ENCODE data around the gene ARHGEF11.

GRCh38 chr1:156931211-156931952 lies 114.2 kb downstream of the ARHGEF11 start:
- no peak for TF ChIP-seq POLR2A (IDR thresholded peaks at IDR 0.05)
- no peak for TF ChIP-seq CTCF (IDR thresholded peaks at IDR 0.05)
